Neural cell (in vitro differentiated cells): ENCODE data around the gene ENTPD8. TPM values are rescaled to one million over a fixed set of nuclear protein-coding genes. Genes with fewer than 3 reads are reported as not detected.

Experiments
- H2AFZ ChIP-seq: fragments of 200-600, 300-800 bp; sonication (generic), shearing (Covaris generic); 2 replicates; pipeline ENCODE4 v1.6.0; 2014; ENCODE audit warnings: low read depth, mild to moderate bottlenecking, antibody characterized with exemption, low read length, moderate library complexity
- H3F3A ChIP-seq: fragments of 200-600 bp; shearing (Covaris generic); 2 replicates; pipeline ENCODE4 v1.6.1; 2016; ENCODE audit warnings: mild to moderate bottlenecking, moderate library complexity, mixed read lengths, antibody characterized with exemption, low read length; ENCODE audit not compliant: insufficient read depth, poor library complexity, severe bottlenecking
- H3K27ac ChIP-seq: fragments of 200-600, 300-800 bp; sonication (generic), shearing (Covaris generic); 2 replicates; pipeline ENCODE4 v1.5.1; 2014; ENCODE audit warnings: mild to moderate bottlenecking, low read length, moderate library complexity
- H3K27me3 ChIP-seq: fragments of 300-800, 200-600 bp; sonication (generic), shearing (Covaris generic); 2 replicates; pipeline ENCODE4 v1.6.0; 2014; ENCODE audit warnings: mild to moderate bottlenecking, low read depth, low read length, moderate library complexity; ENCODE audit not compliant: insufficient read depth
- H3K36me3 ChIP-seq: fragments of 300-800, 200-600 bp; sonication (generic), shearing (Covaris generic); 2 replicates; pipeline ENCODE4 v1.5.1; 2014; ENCODE audit warnings: mild to moderate bottlenecking, antibody characterized with exemption, low read length, moderate library complexity; ENCODE audit not compliant: insufficient read depth
- H3K4me2 ChIP-seq: fragments of 300-800, 200-600 bp; sonication (generic), shearing (Covaris generic); 2 replicates; pipeline ENCODE4 v1.6.0; 2014; ENCODE audit warnings: mild to moderate bottlenecking, low read length
- H3K4me3 ChIP-seq: fragments of 300-800, 200-600 bp; sonication (generic), shearing (Covaris generic); 2 replicates; pipeline ENCODE4 v1.5.1; 2014; ENCODE audit warnings: mild to moderate bottlenecking, low read length, moderate library complexity
- H3K79me2 ChIP-seq: fragments of 200-600 bp; shearing (Covaris generic); replicated peaks from 2 replicates; pipeline ENCODE4 v1.6.0; 2014; ENCODE audit warnings: mild to moderate bottlenecking, low read length, moderate library complexity; ENCODE audit not compliant: insufficient read depth
- H3K9ac ChIP-seq: fragments of 300-800, 200-600 bp; sonication (generic), shearing (Covaris generic); 2 replicates; pipeline ENCODE4 v1.6.1; 2016; ENCODE audit warnings: mild to moderate bottlenecking, low read length, mixed read lengths
- H3K9me2 ChIP-seq: fragments of 200-600 bp; shearing (Covaris generic); 2 replicates; pipeline ENCODE4 v1.6.1; 2016; ENCODE audit warnings: mild to moderate bottlenecking, low read length, mixed read lengths; ENCODE audit not compliant: insufficient read depth
- H3K9me3 ChIP-seq: fragments of 200-600, 300-800 bp; sonication (generic), shearing (Covaris generic); 2 replicates; pipeline ENCODE4 v1.6.1; 2016; ENCODE audit warnings: mild to moderate bottlenecking, mixed run types, low read length, moderate library complexity, mixed read lengths
- H4K20me1 ChIP-seq: fragments of 200-600 bp; shearing (Covaris generic); 2 replicates; pipeline ENCODE4 v1.6.1; 2016; ENCODE audit warnings: mild to moderate bottlenecking, mixed run types; ENCODE audit not compliant: insufficient read depth
- EP300 ChIP-seq: fragments of 450-650 bp; conservative IDR thresholded peaks from 2 replicates; pipeline ENCODE4 v1.6.1; 2014; ENCODE audit warnings: antibody characterized with exemption, mild to moderate bottlenecking, moderate library complexity; ENCODE audit not compliant: poor library complexity, severe bottlenecking
- EZH2 ChIP-seq: fragments of 200-600, 300-800 bp; shearing (Covaris generic), sonication (generic); IDR thresholded peaks from 2 replicates; pipeline ENCODE4 v1.6.1; 2014; ENCODE audit warnings: antibody characterized with exemption, low read length, borderline replicate concordance, mild to moderate bottlenecking; ENCODE audit not compliant: insufficient read depth, poor library complexity, severe bottlenecking
- MXI1 ChIP-seq: fragments of 450-650 bp; conservative IDR thresholded peaks from 2 replicates; pipeline ENCODE4 v1.6.1; 2014; ENCODE audit warnings: antibody characterized with exemption, mild to moderate bottlenecking; ENCODE audit not compliant: poor library complexity, severe bottlenecking
- POLR2AphosphoS5 ChIP-seq: IDR thresholded peaks from 2 replicates; pipeline ENCODE4 v1.6.1; 2012
- RAD21 ChIP-seq: fragments of 450-650 bp; conservative IDR thresholded peaks from 2 replicates; pipeline ENCODE4 v1.6.1; 2014; ENCODE audit warnings: antibody characterized with exemption, mild to moderate bottlenecking, moderate library complexity
- REST ChIP-seq: IDR thresholded peaks from 2 replicates; pipeline ENCODE4 v1.6.1; 2012; ENCODE audit warnings: borderline replicate concordance
- SMC3 ChIP-seq: fragments of 450-650 bp; conservative IDR thresholded peaks from 2 replicates; pipeline ENCODE4 v1.6.1; 2014; ENCODE audit warnings: antibody characterized with exemption, mild to moderate bottlenecking, moderate library complexity; ENCODE audit not compliant: poor library complexity
- TAF1 ChIP-seq: IDR thresholded peaks from 2 replicates; pipeline ENCODE4 v1.6.1; 2012; ENCODE audit warnings: low read depth
- polyA plus RNA-seq: library from polyadenylated mRNA; depleted of rRNA; stranded (reverse); fragments of >200 nt; gene quantifications from 2 replicates; pipeline ENCODE4 v1.2.3, GENCODE V29; 2014
- TF ChIP-seq, protein P1 (sequence below): fragments of 450-650 bp; IDR thresholded peaks from 2 replicates; pipeline ENCODE4 v1.5.1; 2014; ENCODE audit warnings: antibody characterized with exemption, mild to moderate bottlenecking, moderate library complexity; ENCODE audit not compliant: poor library complexity, severe bottlenecking

The ENTPD8 gene
- polyA plus RNA-seq, 1 donor from 2014 or later: not detected

DNA sequence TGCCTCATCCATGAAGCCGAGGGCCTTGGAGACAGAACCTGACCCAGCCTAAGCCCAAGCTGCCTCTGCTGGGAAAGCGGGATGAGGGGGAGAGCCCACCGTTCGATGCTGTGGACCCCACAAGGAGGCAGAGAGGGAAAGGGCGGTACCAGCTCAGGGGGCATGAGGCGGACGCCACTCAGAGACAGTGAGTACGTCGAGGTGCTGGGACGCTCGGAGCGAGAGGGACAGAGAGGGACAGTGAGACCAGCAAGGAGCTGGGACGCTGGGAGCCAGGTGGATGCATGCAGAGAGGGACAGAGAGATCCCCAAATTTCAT is 51.8 kb downstream of the ENTPD8 start:
- H2AFZ ChIP-seq: no peak overlapping the region
- H3K4me2 ChIP-seq: no peak overlapping the region
- H3K79me2 ChIP-seq: no peaks in the 10 kb centered on the region
- H3K27ac ChIP-seq: no peak overlapping the region
- H3K9ac ChIP-seq: no peak overlapping the region
- H3F3A ChIP-seq: no peaks in the 10 kb centered on the region
- H3K36me3 ChIP-seq: no peaks in the 10 kb centered on the region
- no peaks in the 10 kb centered on the region for H3K9me3 ChIP-seq
- no peaks in the 10 kb centered on the region for H3K9me2 ChIP-seq
- TF ChIP-seq, protein P1, sequence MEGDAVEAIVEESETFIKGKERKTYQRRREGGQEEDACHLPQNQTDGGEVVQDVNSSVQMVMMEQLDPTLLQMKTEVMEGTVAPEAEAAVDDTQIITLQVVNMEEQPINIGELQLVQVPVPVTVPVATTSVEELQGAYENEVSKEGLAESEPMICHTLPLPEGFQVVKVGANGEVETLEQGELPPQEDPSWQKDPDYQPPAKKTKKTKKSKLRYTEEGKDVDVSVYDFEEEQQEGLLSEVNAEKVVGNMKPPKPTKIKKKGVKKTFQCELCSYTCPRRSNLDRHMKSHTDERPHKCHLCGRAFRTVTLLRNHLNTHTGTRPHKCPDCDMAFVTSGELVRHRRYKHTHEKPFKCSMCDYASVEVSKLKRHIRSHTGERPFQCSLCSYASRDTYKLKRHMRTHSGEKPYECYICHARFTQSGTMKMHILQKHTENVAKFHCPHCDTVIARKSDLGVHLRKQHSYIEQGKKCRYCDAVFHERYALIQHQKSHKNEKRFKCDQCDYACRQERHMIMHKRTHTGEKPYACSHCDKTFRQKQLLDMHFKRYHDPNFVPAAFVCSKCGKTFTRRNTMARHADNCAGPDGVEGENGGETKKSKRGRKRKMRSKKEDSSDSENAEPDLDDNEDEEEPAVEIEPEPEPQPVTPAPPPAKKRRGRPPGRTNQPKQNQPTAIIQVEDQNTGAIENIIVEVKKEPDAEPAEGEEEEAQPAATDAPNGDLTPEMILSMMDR: no peak
- no peak for TF ChIP-seq EP300
- H4K20me1 ChIP-seq: no peaks in the 10 kb centered on the region
- H3K27me3 ChIP-seq: no peaks in the 10 kb centered on the region
- H3K4me3 ChIP-seq: no peak overlapping the region

- Histone ChIP-seq H3K4me3 (no peak overlapping the region), H3K9ac (no peak overlapping the region), H3K9me3 (no peaks in the 10 kb centered on the region), H3F3A (no peaks in the 10 kb centered on the region), H3K27ac (no peak overlapping the region), H3K36me3 (no peaks in the 10 kb centered on the region), H3K79me2 (no peaks in the 10 kb centered on the region), H2AFZ (no peak overlapping the region), H4K20me1 (no peaks in the 10 kb centered on the region), H3K27me3 (no peaks in the 10 kb centered on the region), H3K4me2 (no peak overlapping the region), H3K9me2 (no peaks in the 10 kb centered on the region)
- TF ChIP-seq TAF1 (no peak), RAD21 (no peak), SMC3 (no peak), MXI1 (no peak), EZH2 (no peak), POLR2AphosphoS5 (no peak), REST (no peak)
- TF ChIP-seq, protein P1: no peak
Observed at GRCh38 chr9:137388589-137389427, 52.3 kb downstream of the ENTPD8 start.
